DOHH2 (cell line): ENCODE measurements around the gene BCAS1.

Source experiments
- CTCF ChIP-seq: fragments of 200-600 bp; sonication (generic); IDR thresholded peaks from one replicate; pipeline ENCODE4 v1.5.1; 2014; ENCODE audit warnings: antibody characterized with exemption, mild to moderate bottlenecking, low read depth, low read length; ENCODE audit not compliant: poor library complexity, severe bottlenecking
- EZH2phosphoT487 ChIP-seq: fragments of 200-600 bp; sonication (generic); IDR thresholded peaks from 2 replicates; pipeline ENCODE4 v1.6.1; 2017; ENCODE audit warnings: borderline replicate concordance, mild to moderate bottlenecking, antibody characterized with exemption, low read length, moderate library complexity, mixed read lengths

- TF ChIP-seq CTCF (no peak), EZH2phosphoT487 (no peak)
These were observed 134.9 kb downstream of the BCAS1 start for GRCh38 chr20:53935344-53936084.
